Effector memory CD4-positive, alpha-beta T cell (primary cell): ENCODE data around the gene CEBPE.
A peak's percentile ranks its signal among the peaks of the same experiment; 100 is the strongest.

Source experiments
- DNase-seq, 3 donors: peaks; one replicate each; pipeline ENCODE4 v3.0.0-alpha.2; 2020
- H3K27ac ChIP-seq: 2 replicates; pipeline ENCODE4 v1.7.0; 2013; ENCODE audit warnings: mild to moderate bottlenecking, low read length, moderate library complexity; ENCODE audit not compliant: insufficient read depth, poor library complexity, severe bottlenecking
- H3K27me3 ChIP-seq: replicated peaks from 2 replicates; pipeline ENCODE4 v1.7.0; 2013; ENCODE audit warnings: mild to moderate bottlenecking, low read length; ENCODE audit not compliant: insufficient read depth, control insufficient read depth, poor library complexity, severe bottlenecking
- H3K36me3 ChIP-seq: 2 replicates; pipeline ENCODE4 v1.7.0; 2013; ENCODE audit warnings: mild to moderate bottlenecking, low read length, moderate library complexity; ENCODE audit not compliant: control insufficient read depth, insufficient read depth
- H3K4me1 ChIP-seq: 2 replicates; pipeline ENCODE4 v1.7.0; 2013; ENCODE audit warnings: low read length, mild to moderate bottlenecking; ENCODE audit not compliant: control insufficient read depth, insufficient read depth, poor library complexity, severe bottlenecking
- H3K4me3 ChIP-seq: 2 replicates; pipeline ENCODE4 v1.7.0; 2013; ENCODE audit warnings: low read length, low read depth, mild to moderate bottlenecking; ENCODE audit not compliant: insufficient read depth, poor library complexity, severe bottlenecking
- H3K9me3 ChIP-seq: 2 replicates; pipeline ENCODE4 v1.7.0; 2013; ENCODE audit warnings: mild to moderate bottlenecking, low read length, moderate library complexity; ENCODE audit not compliant: control insufficient read depth

The CEBPE gene

DNA sequence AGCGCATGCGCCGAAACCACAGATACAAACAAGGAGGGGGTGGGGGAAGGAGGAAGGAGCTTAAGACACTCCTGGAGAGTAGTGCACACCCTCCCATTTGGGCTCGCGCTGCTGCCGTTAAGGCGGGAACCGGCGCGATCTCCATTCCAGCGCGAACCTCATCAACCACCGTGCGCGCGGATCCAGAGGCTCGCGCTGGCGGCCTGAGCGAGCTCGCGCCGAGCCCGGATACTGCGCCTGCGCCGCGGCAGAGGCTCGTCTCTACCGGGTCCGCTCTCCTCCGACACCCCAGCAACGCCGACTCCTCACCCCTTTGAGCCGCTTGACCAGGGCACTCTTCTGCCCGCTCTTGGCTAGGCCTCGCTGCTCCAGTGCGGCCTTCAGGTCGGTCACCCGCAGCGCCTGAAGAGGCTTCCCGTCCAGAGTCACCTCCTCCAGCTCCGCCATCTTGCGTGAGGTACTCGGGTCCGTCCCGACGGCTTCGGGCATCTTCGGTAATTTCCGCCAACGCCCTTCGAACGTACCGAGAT is 24.3 kb downstream of the CEBPE start, which contains the start of gene ACIN1:
TSS of gene ACIN1 (minus strand) at position 471 of the 530 bp plus-strand sequence. CDS start at position 447, 24 bp downstream.
- Histone ChIP-seq H3K4me3 (peak within 1 kb of the TSS; percentile 78), H3K9me3 (no peaks in the 10 kb centered on the region), H3K27ac (peak within 1 kb of the TSS; percentile 95), H3K27me3 (no peaks in the 10 kb centered on the region), H3K4me1 (peaks cover 18% of the 10 kb centered on the region), H3K36me3 (peaks cover 51% of the 10 kb centered on the region)
- peak in 2 of 3 donors; percentile 46 to 64 for DNase-seq

DNA sequence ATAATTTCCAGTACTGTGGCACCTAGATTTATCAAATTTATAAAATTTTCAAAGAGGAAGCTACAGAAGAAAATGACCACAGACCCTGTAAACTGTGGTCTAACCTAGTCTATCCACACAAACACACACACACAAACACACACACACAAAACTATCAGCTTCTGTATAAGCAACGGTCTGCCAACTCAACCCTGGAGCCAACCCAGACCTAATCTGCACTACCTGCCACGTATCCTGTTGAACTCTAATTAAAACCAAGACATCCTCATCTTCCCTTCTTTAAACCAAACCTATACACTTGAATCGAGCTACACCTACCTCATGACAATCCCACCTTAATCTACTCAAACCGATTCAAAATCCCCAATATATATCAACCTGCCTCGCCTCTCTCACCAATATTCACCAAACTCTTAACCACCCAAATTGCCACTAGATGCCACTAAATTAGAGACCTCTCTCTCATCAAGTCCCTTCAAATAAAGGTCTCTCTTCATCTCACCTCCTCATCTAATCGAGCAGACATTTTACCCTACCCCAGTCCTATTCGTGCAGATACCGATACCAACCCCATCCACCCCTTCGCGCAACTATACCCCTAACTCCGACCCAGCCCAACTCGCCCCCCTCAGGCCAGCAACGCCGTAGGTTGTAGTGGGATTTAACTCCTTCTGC is 24.9 kb downstream of the CEBPE start:
- no peaks in the 10 kb centered on the region for H3K9me3 ChIP-seq
- no peak for DNase-seq
- H3K4me3 ChIP-seq: peak overlapping the region; percentile 71
- H3K27ac ChIP-seq: peak overlapping the region; percentile 95
- peaks cover 52% of the 10 kb centered on the region for H3K36me3 ChIP-seq
- H3K4me1 ChIP-seq: peaks cover 18% of the 10 kb centered on the region
- no peaks in the 10 kb centered on the region for H3K27me3 ChIP-seq

DNA sequence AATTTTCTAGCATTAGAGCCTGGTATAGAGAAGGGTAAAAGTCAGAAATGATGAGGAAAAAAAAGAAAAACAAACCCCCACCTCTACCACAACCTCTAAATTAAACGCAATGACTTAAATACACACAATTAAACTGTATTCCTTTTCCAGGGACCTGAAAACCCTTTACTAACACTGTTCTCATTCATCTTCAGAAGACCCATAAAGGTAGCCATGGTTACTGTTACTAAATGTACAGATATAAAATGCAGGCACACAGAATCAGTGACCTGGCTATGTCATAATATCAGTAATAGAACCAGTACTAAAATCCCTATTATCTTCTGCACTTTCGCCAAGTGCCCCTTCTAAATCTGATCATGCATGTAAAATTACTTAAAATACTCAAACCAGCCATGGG is 25.5 kb downstream of the CEBPE start:
- peak overlapping the region; percentile 71 for H3K4me3 ChIP-seq
- peaks cover 53% of the 10 kb centered on the region for H3K36me3 ChIP-seq

GRCh38 chr14:23093104-23093503 is 26.0 kb downstream of the CEBPE start:
- Histone ChIP-seq H3K27me3 (no peaks in the 10 kb centered on the region), H3K9me3 (no peaks in the 10 kb centered on the region), H3K27ac (no peak overlapping the region), H3K4me1 (peaks cover 18% of the 10 kb centered on the region), H3K36me3 (peaks cover 53% of the 10 kb centered on the region), H3K4me3 (no peak overlapping the region)
- DNase-seq: no peak

More for the DNA sequence above, 25.5 kb downstream of the CEBPE start:
- DNase-seq: no peak
- no peaks in the 10 kb centered on the region for H3K27me3 ChIP-seq
- peaks cover 18% of the 10 kb centered on the region for H3K4me1 ChIP-seq
- H3K9me3 ChIP-seq: no peaks in the 10 kb centered on the region
- no peak overlapping the region for H3K27ac ChIP-seq

DNA sequence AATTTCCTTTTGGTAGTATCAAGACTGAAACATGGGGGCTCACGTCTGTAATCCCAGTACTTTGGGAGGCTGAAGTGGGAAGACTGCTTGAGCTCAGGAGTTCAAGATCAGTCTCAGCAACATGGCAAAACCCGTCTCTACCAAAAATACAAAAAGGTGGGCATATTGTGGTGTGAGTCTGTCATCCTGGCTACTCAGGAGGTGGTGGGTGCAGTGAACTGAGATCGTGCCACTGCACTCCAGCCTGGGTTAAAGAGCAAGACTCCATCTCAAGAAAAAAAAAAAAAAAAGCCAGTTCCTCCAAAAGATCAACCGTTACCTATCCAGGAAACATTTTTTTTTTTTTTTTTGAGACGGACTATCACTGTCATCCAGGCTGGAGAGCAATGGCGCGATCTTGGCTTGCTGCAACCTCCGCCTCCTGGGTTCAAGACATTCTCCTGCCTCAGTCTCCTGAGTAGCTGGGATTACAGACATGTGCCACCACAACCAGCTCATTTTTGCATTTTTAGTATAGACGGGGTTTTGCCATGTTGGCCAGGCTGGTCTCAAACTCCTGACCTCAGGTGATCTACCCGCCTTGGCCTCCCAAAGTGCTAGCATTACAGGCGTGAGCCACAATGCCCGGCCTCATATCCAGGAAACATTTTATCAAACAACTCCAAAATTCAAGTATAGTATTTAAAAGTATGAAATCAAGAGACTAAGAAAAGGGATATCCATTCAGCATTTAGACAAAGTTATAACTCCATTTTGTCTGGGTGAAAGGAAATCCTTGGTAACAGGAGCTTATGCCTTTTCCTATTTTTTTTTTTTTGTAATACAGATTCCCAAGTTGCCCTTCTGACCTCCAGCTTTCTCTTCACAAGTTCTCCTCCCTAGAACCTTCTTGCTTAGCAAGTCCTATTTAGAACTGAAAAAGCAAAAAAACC is 27.5 kb downstream of the CEBPE start:
- H3K4me3 ChIP-seq: no peak overlapping the region
- H3K27ac ChIP-seq: no peak overlapping the region
- no peaks in the 10 kb centered on the region for H3K27me3 ChIP-seq
- peaks cover 59% of the 10 kb centered on the region for H3K36me3 ChIP-seq
- no peaks in the 10 kb centered on the region for H3K9me3 ChIP-seq
- peaks cover 18% of the 10 kb centered on the region for H3K4me1 ChIP-seq
- DNase-seq: no peak

GRCh38 chr14:23090254-23090636 is 28.8 kb downstream of the CEBPE start:
- H3K4me1 ChIP-seq: peaks cover 18% of the 10 kb centered on the region
- H3K27me3 ChIP-seq: no peaks in the 10 kb centered on the region
- peaks cover 70% of the 10 kb centered on the region for H3K36me3 ChIP-seq
- no peak overlapping the region for H3K4me3 ChIP-seq
- no peak overlapping the region for H3K27ac ChIP-seq
- H3K9me3 ChIP-seq: no peaks in the 10 kb centered on the region
- DNase-seq: no peak

GRCh38 chr14:23089498-23090253 is 29.4 kb downstream of the CEBPE start:
- no peaks in the 10 kb centered on the region for H3K27me3 ChIP-seq
- H3K36me3 ChIP-seq: peaks cover 76% of the 10 kb centered on the region
- peaks cover 18% of the 10 kb centered on the region for H3K4me1 ChIP-seq
- DNase-seq: no peak
- H3K9me3 ChIP-seq: no peaks in the 10 kb centered on the region
- no peak overlapping the region for H3K27ac ChIP-seq
- H3K4me3 ChIP-seq: no peak overlapping the region

- Histone ChIP-seq H3K4me3 (no peak overlapping the region), H3K9me3 (no peaks in the 10 kb centered on the region), H3K27ac (no peak overlapping the region), H3K4me1 (no peaks in the 10 kb centered on the region), H3K27me3 (no peaks in the 10 kb centered on the region), H3K36me3 (peaks cover 81% of the 10 kb centered on the region)
- DNase-seq: no peak
Observed at GRCh38 chr14:23086565-23086964, 32.5 kb downstream of the CEBPE start.

DNA sequence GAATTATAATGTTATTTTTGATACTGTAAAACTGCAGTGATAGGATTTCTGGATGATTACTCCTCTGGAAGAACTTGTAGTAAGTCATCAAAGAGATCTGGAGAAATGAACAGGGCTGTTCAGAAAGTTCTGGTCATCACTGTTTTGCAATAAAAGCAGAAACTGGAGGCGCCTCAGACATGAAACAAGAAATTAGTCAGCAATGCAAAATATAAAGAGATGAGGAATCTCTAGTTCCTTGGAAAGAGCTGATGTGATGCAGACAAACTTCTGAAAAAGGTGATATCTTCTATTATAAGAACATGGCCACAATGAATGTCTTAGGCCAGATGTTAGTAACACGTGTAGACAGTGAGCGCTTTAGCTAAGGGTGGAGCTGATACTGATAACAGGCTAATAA is 33.6 kb downstream of the CEBPE start:
- H3K9me3 ChIP-seq: no peaks in the 10 kb centered on the region
- no peaks in the 10 kb centered on the region for H3K27me3 ChIP-seq
- H3K27ac ChIP-seq: no peak overlapping the region
- no peaks in the 10 kb centered on the region for H3K4me1 ChIP-seq
- H3K4me3 ChIP-seq: no peak overlapping the region
- DNase-seq: no peak
- peaks cover 87% of the 10 kb centered on the region for H3K36me3 ChIP-seq
